D721Med (cell line): ENCODE results near the gene KIAA1549.

ENCODE experiments used
- DNase-seq: peaks from one replicate; pipeline ENCODE4 v3.0.0; 2011; ENCODE audit warnings: low spot score; ENCODE audit not compliant: insufficient read length
- FAIRE-seq: peaks from 2 replicates; lab custom pipeline; 2011; peaks lifted over from hg19 to GRCh38; lab: Jason Lieb, UNC
- TF ChIP-seq, protein P1 (sequence below): IDR thresholded peaks from 2 replicates; pipeline ENCODE4 v1.5.1; 2012; ENCODE audit warnings: mild to moderate bottlenecking, control low read depth; ENCODE audit not compliant: insufficient read depth; ENCODE audit errors: missing control alignments

The KIAA1549 gene

DNA sequence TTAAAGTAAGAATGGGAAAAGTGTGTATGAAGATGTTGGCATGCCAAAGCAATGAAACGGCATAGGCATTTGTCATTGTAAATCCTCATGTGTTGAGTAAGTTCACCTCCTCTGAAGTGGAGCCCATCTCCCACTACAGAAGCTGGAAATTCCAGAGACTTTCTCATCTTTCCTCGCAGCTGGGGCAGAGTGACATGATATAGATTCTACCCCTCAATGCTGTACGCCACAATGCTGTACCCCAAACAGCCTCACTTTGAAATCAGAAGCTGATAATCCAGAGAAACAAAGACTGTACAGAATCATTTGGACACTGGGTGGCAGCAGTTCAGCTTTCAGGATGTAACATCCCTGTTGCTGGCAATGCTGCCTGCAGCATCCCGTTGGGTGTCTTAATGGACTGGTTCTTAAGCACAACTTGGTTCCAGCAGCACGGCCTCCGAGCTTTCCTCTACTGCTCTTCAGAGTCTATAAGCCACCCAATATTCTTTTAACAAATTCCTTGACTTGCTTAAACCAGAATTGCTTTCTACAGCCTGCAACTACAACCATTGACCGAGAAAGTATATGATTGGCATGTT, 35.8 kb upstream of the KIAA1549 start:
- peak; percentile 77 for DNase-seq
- peak; percentile 63 for FAIRE-seq
- TF ChIP-seq, protein P1, sequence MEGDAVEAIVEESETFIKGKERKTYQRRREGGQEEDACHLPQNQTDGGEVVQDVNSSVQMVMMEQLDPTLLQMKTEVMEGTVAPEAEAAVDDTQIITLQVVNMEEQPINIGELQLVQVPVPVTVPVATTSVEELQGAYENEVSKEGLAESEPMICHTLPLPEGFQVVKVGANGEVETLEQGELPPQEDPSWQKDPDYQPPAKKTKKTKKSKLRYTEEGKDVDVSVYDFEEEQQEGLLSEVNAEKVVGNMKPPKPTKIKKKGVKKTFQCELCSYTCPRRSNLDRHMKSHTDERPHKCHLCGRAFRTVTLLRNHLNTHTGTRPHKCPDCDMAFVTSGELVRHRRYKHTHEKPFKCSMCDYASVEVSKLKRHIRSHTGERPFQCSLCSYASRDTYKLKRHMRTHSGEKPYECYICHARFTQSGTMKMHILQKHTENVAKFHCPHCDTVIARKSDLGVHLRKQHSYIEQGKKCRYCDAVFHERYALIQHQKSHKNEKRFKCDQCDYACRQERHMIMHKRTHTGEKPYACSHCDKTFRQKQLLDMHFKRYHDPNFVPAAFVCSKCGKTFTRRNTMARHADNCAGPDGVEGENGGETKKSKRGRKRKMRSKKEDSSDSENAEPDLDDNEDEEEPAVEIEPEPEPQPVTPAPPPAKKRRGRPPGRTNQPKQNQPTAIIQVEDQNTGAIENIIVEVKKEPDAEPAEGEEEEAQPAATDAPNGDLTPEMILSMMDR, result peak; percentile 75

DNA sequence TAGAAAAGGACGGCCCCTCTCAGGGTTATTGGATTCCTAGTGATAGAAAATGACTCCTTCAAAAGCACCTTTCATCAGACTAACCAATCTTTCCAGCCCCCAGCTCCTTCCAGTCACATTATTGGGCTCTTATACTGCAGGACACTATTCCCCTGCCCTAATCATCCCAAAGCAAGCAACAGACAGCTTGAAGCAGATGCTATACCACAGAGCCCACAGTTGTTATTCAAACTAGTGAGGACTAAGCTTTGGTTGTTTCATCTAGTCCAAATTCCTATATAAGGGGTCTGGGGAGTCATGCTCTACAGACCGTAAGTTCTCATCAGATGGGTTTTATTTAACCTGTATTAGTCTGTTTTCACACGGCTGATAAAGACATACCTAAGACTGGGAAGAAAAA, 30.2 kb upstream of the KIAA1549 start:
- FAIRE-seq, result no peak
- TF ChIP-seq, protein P1, result no peak
- no peak for DNase-seq

DNA sequence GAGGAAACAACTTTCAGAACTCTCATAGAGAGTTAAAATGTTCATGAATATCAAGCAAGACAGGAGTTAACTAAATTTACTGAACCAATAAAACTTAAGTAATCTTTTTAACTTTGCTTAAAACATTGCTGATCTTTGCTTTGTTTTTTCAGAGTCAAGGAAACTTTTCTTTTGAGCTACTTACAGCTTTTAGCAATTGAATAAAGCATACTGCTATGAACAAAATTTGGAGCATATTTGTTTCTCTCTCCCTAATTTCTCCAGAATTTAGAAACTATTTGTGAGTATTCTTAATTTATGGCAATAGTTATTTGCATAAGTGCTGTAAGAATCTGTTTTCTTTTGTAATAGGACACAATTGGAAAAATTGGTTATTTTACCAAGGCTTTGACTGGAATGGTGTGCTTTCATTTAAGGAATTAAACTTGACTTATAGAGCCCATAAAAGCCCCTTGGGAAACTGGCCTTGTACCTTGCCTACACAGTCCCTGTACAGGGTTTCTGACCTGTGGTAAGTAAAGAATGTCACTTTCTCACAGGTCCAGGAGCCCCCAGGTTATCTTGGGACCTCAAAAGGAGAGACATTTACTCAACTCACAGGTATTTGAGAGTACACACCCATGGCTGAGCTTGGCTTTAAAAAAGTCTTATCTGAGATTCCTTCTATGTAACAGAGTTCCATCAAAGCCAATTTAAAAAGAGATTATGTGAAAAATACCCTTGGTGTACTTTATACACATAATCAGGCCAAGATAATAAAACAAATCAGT, 23.3 kb upstream of the KIAA1549 start:
- peak; percentile 38 for FAIRE-seq
- no peak for DNase-seq
- TF ChIP-seq, protein P1, result no peak

DNA sequence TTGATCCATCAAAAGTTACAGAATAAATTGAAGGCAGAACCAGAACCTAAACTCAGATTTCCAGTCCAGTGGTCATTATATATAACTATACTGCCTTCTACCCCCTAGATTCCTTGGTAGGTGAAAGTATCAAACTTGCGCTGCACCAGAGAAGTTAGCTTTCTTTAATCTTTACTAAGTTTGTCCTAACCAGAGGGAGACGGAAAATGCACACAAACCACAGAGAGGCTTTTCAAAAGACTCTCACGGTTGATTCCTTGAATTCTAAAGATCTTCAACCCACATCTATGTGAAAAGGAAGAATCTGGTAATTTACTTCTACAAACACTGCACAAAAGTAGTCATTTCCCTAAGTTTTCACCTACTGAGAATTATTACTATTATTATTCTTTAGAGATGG, 18.2 kb upstream of the KIAA1549 start:
- TF ChIP-seq, protein P1, result no peak
- no peak for FAIRE-seq
- DNase-seq, result no peak

DNA sequence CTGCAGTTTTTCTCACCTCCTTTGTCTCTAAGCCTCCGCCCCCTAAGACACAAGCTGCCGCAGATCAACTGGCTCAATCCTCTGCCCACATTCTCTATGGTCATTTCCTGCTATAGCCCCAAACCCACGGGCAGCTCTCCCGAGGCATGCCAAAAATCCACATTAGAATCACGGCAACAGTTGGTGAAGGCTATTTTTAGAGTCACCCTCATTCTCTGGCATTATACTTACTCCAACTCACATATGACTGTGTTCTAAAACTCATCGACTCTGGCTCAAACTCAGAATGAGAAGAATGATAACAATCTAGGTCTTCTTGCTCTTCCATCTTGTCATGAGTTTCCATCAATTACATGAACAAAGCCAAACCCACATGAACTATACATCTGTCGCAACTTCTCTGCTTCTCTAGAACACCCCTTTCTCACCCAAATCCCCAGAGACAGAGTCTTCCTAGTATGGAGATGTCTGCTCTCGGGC, 10.9 kb upstream of the KIAA1549 start:
- no peak for DNase-seq
- TF ChIP-seq, protein P1, result no peak
- FAIRE-seq, result no peak

DNA sequence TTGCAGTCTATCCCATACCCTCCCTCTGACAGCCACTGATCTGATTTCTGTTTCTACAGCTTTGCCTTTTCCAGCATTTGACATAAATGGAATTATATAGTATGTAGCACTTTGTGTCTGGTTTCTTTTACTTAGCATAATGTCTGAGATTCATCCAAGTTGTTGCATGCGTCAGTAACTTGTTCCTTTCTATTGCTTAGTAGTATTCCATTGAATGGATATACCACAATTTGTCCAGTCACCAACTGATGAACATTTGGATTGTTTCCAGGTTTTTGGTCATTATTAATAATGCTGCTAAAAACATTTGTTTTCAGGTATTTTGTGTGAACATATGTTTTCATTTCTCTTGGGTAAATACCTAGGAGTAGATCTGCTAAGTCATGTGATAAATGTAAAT, 6.5 kb upstream of the KIAA1549 start:
- DNase-seq (no peak), FAIRE-seq (no peak)
- TF ChIP-seq, protein P1, result no peak

DNA sequence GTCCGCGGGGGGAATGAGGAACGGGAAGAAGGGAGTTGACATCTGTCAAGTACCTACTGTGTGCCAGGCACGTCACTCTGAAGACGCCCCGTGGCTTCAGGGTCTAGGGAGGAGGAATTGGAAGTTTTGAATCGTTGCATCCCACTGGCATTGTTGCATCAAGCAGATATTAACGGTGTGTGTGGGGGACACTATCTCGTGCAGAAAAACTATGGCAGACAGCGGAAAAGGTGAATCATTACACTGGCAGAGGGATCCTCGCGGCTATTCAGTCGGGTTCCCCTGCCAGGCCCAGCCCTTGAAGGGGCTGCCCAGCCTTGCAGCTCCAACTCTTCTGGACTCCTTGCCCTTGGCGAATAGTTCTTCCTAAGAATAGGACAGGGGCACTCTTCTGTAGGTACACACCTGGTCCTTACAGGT, 1.0 kb upstream of the KIAA1549 start:
- no peak for FAIRE-seq
- DNase-seq, result no peak
- TF ChIP-seq, protein P1, result no peak
